Medulla oblongata (tissue), 1 donor: ENCODE data around the gene SLC66A2.

Source experiments
- DNase-seq: peaks from one replicate; pipeline ENCODE4 v3.0.0-alpha.2; 2015; ENCODE audit errors: extremely low spot score

SLC66A2 gene

GRCh38 chr18:79921984-79922965 lies 29.2 kb downstream of the SLC66A2 start:
- no peak for DNase-seq

GRCh38 chr18:79919089-79919488 lies 32.4 kb downstream of the SLC66A2 start:
- DNase-seq: no peak

GRCh38 chr18:79918615-79919011 lies 32.8 kb downstream of the SLC66A2 start:
- no peak for DNase-seq

DNA sequence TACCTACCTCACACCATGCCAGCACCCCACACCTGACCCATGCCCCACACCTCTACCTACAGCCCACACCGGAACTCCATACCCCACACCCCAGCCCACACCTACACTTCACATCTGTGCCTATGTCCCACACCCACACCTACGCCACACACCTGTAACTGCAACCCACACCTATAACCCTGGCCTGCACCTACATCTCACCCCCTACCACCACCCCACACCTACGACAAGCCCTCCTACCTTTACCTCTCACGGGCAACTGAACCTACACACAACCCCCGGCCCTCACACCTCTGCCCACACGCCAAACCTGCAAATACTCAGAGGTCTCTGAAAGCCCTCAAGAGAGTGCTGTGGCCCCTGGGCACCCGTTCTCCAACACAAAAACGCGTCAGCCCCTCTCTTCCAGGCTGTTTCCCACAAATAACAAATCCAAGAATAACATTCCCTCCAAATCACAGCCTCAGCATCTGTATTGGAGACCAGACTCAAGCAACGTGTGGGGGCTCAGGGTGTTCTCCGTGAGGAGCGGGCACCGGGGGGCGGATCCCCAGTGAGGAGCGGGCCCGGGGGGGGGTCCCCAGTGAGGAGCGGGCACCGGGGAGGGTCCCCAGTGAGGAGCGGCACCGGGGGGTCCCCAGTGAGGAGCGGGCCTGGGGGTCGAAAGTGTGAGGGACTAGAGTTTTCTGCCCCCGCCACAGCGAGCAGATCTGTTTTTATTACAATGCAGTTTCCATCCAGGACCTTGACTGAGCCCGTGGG lies 33.4 kb downstream of the SLC66A2 start:
- DNase-seq: no peak

DNA sequence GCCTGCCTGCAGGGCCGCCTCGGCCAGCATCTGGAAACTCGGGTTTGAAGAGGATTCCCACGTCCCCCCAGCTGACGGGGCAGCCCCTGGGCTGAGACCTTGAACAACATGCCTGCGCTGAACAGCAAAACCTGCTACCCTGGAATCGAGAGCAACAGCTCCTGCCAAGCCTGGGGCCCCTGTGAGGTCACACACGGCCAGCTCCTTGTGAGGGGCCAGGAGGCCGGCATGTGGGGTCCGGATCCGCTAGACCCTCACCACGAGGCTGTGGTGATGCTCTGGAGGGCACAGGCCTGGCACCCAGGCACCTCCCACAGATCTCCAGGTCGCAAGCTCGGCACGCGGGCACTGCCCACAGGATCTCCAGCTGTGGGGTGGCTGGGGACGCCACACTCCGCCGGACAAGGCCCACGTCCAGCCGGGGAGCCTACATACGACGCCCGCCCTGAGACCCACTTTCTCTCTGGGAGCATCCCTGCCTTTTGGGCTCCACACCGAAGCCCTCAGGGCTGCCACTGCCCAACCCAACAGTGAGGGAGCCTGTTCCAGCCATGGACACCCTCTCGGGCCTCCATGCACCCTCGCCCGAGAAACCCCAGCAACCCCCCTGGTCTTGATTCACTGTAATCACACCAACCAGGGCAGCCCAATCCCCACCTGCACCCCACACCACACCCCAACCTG lies 34.1 kb downstream of the SLC66A2 start:
- DNase-seq: no peak

DNA sequence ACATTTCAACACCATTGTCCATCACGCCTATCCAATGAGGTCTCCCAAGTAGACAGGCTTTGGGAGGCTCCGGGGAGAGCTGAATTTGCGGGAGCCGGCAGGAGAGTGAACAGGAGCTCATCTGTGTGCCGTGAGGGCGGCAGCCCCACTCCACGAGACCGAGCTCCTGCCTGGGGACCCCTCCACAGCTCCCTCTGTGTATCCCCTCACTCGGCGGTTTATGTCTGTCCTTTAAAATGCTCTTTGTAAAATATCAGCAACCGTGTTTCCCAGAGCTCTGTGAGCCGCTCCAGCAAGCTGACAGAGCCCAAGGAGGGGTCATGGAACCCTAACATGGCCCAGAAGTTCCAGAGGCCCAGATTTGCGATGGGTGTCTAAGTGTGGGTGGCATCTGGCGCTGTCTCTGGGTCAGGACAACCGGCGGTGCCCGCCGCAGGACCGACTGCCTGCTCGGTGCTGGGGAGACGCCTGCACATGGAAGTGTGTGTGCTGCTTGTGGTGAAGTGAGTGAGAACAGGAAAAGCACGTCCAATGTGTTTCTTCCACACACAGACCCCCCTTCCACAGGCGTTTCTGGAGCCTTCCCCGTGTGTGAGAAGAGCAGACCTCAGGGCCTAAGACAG lies 34.8 kb downstream of the SLC66A2 start:
- DNase-seq: no peak

DNA sequence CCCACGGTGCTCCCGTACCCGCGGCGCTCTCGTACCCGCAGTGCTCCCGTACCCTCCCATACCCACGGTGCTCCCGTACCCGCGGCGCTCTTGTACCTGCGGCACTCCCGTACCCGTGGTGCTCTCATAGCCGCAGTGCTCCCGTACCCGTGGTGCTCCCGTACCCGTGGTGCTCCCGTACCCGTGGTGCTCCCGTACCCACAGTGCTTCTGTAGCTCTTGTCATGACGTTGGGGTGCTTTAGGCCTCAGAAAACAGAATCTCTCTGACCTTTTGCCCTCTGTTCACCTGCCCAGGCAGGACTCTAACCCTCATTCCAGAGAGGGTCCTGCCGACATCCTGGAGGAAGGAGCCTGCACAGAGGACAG lies 35.3 kb downstream of the SLC66A2 start:
- no peak for DNase-seq

DNA sequence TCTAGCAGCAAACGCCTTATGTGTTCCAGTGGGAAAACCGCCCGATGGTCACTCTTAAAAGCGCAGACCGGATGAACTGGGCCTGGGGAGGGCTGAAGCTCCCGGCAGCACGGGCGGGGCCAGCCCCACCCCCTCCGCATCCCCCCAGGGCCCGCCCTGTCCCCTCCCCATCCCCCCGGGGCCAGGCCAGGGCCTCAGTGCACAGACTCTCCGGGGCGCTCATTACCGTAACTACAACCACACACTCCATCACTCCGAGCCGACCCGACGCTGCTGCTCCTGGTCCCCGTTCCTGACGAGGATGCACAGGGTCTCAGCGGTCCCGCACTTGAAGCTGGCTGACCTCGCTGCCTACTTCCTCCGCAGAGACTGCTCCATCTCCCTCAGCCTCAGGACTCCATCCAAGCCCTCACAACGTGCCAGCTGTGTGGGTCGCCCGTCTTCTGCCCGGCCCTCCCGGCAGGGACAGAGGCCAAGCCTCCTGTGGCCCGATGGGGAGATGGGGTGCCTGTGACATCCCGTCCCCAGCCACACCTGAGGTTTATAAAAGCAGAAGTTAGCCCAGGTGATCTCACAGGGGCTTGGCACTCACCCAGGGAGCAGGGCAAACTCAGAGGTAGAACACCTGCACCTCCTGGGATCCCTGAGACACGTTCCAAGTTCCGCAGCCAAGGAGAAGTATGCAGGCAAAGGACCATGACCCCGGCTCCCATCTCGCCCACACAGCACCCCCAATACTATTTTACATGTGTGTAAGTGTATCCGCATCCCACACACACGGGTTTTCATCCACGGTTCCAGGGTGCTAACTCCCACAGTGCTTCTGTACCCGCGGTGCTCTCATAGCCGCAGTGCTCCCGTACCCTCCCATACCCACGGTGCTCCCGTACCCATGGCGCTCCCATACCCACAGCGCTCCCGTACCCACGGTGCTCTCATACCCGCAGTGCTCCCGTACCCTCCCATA lies 36.0 kb downstream of the SLC66A2 start:
- no peak for DNase-seq

DNA sequence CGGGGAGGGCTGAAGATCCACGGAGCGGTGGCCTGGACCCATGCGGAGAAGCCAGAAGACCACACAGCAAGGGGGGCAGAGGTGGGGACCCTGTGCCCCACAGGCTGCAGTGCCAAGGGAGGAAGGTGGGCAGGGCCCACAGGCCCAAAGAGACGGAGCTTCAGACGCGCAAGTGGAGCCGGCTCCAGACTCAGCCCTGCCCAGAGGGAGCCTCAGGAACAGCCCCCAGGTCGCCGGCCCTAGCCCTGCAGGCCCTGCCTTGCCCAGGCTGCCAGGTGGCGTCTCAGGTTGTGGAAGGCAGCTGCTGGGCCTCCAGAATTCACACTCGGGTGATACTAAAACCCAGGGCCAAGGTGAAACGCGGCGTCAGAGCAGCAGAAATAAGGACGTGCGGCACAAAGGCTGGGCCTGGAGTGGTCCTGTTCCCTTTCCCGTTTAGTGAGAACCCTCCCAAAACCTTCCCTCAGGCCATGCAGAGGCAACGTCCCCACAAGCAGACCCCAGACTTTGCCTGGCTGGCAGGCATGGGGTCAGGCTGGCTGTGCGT lies 36.8 kb downstream of the SLC66A2 start:
- no peak for DNase-seq

GRCh38 chr18:79912994-79913831 lies 38.2 kb downstream of the SLC66A2 start:
- DNase-seq: no peak

- DNase-seq: no peak
Measured at GRCh38 chr18:79912409-79912991, 39.0 kb downstream of the SLC66A2 start.

DNA sequence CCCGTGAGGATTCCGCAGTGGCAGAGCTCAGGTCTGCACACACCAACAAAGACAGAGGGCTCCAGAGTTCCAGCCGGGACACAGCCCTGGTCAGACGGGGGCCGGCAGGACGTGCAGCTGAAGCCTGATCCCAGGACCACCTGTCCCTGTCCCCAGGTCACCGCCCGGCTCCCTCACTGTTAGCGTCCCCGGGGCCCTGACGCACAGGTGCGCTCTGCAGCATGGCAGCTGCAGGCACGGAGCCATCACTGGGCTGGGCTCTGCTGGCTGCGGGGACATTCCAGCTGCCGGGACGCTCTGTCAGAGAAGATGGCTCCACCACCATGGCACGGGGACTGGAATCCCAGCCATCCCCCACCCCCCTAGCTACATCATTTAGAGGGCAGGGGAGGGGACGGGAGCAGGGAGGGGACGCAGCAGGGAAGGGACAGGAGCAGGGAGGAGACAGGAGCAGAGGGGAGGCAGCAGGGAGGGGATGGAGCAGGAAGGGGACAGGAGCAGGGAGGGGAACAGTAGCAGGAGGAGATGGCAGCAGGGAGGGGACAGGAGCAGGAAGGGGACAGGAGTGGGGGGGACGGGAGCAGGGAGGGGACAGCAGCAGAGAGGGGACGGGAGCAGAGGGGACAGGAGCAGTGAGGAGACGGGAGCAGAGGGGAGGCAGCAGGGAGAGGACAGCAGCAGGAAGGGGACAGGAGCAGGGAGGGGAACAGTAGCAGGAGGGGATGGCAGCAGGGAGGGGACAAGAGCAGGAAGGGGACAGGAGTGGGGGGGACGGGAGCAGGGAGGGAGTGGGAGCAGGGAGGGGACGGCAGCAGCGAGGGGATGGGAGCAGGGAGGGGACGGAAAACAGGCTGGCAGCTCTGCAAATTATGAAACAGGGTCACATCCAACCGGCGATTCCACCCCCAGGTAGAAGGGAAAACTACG lies 39.8 kb downstream of the SLC66A2 start:
- no peak for DNase-seq

DNA sequence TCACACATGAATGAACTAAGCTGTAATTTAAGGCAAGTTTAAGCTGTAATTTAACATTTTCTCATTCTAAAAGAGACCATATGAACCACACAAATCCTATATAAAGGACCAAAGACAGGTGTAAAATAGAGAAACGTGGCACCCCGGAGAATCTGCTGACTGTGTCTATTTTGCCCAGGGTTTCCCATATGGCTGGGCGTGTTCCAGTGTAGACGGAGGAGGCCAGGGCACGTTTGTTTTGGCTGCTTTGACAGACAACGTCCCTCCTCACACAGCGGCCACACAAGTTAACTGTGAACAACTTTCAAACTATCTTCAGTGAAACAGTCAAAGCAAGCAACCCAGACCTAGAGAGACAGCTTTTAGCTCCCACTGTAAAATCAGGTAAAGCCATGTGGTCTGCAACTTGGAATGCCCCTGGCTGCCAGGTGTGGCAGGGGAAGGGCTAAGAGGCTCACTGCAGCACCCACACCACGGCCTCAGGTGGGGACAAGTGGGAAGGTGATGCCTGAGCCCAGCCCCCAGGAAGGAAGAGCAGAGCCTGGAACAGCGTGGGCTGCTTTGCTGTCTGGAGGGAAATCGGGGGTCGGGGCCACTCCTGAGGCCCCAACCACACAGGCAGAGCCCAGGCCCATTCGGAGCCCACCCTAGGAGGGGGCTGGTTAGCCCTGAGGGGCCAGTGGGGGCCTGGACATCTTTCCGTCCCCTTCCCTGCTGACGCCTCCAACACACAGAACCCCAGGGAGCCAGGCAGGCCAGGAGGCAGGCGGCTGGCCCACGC lies 40.7 kb downstream of the SLC66A2 start:
- no peak for DNase-seq

DNA sequence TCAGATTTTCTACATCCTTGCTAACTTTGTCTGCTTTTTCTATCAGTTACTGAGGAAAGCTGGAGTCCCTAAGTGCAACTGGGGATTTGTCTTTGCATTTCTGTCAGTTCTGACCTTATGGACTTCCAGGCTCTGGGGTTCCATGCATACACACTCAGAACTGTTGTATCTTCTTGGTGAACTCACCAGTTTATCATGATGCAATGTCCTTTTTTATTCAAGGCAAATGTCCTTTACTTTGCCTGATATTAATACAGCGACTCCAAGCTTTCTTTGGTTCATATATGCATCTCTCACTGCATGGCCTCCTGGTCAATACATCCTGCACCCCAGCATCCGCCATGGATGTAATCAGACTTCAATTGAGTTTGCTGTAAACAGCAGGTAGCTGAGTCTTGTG lies 44.7 kb downstream of the SLC66A2 start:
- no peak for DNase-seq

DNA sequence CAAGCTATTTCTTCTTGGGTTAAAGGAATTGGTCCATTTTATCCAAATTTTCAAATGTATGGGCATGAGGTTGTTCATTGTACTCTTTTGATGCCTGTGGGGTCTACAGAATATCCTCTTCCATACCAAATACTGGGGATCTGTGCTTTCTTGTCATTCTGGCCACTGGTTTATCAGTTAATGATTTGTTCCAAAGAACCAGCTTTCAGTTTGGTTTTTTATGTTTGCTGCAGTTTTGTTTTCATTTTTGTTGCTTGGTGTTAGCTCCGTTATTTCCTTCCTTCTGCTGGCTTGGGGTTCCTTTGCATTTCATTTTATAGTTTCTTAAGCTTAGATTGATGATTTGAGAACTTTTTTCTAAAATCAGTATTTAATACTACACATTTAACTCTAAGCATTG lies 45.5 kb downstream of the SLC66A2 start:
- DNase-seq: no peak

DNA sequence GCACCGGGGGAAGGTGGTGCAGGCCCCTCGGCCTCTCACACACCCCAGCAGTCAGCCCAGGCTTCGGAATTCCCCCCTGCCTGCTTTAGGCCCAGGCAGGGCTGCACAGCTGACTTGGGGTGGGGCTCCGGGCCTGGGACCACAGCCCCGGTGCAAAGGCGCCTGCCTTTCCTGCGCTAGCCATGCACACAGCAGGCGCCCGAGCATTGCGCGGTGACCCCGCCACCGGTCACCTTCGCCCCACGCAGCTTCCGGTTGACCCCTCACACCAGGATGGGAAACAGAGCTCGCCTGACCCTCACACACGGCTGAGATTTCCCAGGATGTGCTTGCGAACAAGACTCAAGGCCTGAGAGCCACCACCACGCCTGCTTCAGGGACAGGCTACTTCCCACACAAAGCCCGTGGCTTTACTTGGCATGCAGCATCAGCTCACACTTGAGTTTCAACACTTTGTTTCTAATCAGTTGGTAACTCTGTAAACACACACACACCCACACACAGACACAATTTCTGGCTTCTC lies 46.0 kb downstream of the SLC66A2 start:
- DNase-seq: no peak
